ENCODE results near the gene SMOC2.

- TF ChIP-seq POLR2A (IDR thresholded peaks at IDR 0.05) (no peak), CTCF (IDR thresholded peaks at IDR 0.05) (no peak), EP300 (IDR thresholded peaks at IDR 0.05) (no peak)
Measured at GRCh38 chr6:168433898-168434297, 7.1 kb upstream of the SMOC2 start.

Data from tibial nerve (tissue), 4 donors.